ENCODE measurements around the gene SOAT2. TPM values are rescaled to one million over a fixed set of nuclear protein-coding genes. Genes with fewer than 3 reads are reported as not detected.
"Not testable (repeated sequence)": the region's sequence is repeated elsewhere in the genome, so short reads cannot be mapped to it uniquely, and the experiment has no call there.

SOAT2 gene
- total RNA-seq, 1 experiment from 2014 or later, result not detected

DNA sequence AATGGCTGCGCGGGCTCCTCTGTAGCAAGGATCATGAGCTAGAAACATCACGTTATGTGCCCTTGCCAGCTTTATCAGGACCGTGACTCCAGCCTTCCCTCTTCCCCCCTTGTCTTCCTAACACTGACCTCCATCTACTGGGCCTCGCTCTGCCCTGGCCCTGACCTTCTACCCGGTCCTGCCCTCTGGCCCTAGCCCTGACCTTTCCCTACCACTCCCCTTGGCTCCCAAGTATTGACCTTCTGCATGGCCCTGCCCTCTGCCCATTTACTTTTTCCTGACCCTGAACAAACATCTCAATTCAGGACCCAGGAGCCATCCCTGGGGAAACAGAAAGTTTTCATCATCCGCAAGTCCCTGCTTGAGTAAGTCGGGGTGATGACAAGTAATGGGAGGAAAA, 2.0 kb downstream of the SOAT2 start:
- DNase-seq (ENCODE audit: low read depth), result no peak

DNA sequence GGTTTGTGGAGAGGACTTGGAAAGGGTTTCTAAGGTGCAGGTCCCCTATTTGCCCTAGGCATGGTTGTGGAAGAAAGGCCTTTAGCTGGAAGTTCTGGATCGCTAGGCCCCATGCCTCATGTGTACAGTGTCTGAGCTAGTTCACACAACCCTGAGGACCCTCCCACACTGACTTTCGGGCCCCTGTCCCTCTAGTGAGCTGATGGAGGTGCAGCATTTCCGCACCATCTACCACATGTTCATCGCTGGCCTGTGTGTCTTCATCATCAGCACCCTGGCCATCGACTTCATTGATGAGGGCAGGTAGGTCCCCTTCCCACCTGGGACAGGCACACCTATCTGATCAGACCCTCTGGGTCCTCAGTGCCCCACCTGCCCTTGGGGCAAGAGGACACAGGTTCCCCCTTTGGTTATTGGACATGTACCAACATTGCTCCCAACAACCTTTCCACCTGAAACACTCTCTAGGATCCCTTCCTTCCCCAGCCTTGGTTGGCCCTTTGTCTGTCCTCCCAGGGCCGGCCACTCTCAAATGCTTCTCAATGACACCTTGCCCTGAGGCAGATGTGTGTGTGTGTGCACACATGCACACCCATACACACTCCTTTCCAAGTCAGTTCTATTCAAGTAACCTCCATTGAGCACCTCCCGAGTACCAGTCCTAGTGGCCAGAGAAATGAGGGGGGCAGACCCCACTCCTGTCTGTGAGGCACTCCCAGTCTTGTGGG, 2.6 kb downstream of the SOAT2 start:
- no peak for DNase-seq (ENCODE audit: low read depth)

GRCh38 chr12:53107122-53107521, 3.8 kb downstream of the SOAT2 start:
- no peak for DNase-seq (ENCODE audit: low read depth)

- not testable (repeated sequence) for DNase-seq (ENCODE audit: low read depth)
These were observed 9.1 kb downstream of the SOAT2 start for GRCh38 chr12:53112431-53112830.

DNA sequence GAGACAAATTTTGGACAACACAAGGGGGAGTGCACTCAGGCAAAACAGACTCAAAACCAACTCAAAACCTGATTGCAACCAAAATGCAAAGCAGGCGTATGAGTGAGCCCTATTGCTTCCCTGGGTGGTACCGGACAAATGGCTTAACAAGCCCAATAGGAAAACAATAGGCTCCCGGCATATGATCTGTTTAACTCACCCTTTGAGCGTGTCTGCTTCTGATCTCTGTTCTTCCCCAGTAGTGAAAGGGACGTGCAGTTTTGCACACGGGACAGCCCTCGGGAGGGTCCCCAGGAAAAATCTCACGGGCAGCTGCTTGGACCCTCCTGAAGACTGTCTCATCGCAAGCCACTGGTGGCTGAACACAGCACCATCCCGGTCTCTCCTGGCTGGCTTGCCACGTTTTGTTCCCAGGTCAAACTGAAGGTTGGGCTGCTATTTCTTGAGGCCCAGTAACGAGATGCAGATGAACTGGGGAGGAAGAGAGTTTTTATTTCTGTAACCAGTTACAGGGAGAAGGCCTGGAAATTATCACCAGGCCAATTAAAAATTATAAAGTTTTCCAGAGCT, 9.9 kb downstream of the SOAT2 start:
- DNase-seq (ENCODE audit: low read depth), result no peak

DNA sequence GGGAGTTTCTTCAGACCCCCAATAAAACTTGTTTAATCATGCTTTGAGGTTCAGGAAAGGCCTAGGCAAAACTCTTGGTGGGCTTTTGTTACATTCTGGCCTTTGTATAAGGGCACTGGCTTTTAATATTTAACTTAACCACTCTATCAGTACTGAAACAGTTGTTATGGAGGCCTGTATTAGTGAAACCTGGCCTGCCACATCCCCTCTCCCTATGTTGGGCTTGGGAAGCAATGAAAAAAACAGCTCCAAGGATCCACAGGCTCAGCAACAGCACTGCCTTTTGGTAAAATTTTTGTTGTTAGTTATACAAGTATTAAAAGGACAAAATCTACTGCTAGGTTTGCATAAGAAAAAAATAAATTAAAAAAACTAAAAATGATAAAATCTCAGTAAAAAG, 10.7 kb downstream of the SOAT2 start:
- DNase-seq (ENCODE audit: low read depth), result no peak

DNA sequence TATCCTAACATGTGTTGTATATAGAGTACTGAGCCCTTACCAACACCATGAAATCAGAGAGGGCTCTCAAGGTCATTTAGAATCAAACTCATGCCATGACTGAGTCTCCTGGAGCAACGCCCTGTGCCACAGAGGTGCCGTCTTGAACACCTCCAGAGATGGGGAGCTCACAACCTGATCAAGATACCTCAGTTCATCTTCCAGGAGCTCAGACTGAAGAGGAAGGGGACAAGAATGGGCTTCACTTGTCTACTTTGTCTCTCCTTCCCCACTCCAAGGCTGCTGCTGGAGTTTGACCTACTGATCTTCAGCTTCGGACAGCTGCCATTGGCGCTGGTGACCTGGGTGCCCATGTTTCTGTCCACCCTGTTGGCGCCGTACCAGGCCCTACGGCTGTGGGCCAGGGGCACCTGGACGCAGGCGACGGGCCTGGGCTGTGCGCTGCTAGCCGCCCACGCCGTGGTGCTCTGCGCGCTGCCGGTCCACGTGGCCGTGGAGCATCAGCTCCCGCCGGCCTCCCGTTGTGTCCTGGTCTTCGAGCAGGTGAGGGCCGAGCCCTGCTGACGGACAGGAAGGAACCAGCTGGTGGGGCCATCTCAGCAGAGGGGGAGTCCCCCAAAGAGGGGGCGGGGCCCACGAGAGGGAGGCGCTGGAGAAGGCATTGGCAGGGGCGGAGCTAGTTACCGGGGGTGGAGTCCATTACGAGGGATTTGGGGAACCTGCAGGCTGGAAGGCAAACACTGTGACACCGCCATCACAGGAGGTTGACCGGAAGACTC, 12.0 kb downstream of the SOAT2 start:
- no peak for DNase-seq (ENCODE audit: low read depth)

DNA sequence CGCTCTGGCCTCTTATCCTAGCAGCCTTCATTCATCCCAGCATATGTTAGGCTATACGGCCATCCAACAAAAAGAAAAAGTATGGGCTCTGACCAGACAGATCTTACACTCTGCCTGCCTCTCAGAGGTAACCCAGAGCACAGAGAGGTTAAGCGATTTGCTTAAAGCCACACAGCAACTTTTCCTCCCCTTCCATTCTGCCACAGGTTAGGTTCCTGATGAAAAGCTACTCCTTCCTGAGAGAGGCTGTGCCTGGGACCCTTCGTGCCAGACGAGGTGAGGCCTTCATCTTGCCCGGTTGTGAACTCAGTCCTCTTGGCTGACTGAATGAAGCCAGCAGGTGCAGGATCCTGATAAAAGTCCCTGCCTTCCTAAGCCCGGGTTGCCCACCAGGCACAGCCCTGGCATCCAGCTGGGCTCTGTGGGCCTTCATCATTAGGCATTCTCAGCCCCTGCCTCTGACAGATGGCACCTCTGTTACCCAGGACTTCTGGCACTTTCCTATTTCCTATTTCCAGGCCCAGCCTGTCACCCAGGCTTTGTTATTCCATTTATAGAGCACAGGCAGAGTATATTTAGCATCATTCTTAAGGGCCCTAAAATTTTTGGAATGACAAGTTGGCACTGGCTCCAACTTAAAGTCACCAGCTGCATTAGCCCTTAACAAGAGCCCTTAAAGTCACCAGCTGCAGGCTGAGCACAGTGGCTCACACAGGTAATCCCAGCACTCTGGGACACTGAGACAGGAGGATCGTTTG, 12.8 kb downstream of the SOAT2 start:
- no peak for DNase-seq (ENCODE audit: low read depth)

DNA sequence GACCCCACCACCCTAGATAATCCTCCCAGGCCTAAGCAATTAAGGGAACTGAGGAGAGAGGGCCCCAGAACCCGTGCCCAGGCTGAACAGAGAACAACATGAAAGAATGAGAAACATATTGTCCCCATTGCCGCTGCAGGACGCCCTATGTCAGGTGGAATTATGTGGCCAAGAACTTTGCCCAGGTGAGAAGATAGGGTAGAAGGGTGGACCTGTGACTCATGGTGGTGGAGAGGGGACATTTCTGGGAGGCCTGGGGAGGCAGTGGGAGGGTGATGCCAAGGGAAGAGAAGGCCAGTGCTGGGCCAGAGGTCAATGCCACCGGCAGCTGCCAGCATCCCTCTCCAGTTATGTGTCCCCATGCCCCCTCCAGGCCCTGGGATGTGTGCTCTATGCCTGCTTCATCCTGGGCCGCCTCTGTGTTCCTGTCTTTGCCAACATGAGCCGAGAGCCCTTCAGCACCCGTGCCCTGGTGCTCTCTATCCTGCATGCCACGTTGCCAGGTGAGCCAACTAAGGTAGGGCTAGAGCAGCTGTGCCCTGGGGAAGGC, 15.5 kb downstream of the SOAT2 start:
- no peak for DNase-seq (ENCODE audit: low read depth)

DNA sequence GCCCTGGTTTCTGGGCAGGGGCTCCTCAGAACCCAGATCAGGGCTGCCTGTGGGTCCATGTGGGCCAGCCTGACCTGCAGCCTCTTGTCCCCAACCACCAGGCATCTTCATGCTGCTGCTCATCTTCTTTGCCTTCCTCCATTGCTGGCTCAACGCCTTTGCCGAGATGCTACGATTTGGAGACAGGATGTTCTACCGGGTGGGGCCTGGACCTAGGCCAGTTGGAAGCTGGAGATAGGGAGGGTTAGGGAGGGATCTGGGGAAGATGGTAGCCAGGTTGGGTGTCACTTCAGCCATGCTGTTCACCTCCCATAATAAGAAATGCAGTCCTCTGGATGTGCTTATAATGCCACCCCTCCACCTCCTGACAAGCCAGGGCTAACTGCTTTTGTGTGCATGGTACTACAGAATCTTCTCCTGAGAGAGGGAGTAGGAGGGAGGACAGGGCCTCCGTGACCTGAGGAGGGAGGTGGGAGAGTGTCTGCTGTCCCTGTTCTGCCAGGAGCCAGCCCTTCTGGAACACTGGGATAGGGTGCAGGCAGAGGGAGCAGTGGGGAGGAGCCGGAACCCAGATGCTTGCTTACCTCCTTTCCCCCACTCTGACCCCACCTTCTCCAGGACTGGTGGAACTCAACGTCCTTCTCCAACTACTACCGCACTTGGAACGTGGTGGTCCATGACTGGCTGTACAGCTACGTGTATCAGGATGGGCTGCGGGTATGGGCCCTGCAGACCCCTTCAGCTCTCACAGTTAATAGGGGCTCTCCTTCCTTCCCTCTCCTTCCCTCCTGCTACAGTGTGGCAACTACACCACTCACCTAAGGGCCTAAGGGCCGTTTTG, 17.6 kb downstream of the SOAT2 start:
- DNase-seq (ENCODE audit: low read depth), result no peak

- DNase-seq (ENCODE audit: low read depth), result no peak
These were observed 19.7 kb downstream of the SOAT2 start for GRCh38 chr12:53122961-53123468.

GRCh38 chr12:53123578-53124351, 20.5 kb downstream of the SOAT2 start:
- DNase-seq (ENCODE audit: low read depth), result peak; percentile 13

- DNase-seq (ENCODE audit: low read depth), result no peak
These were observed 21.1 kb downstream of the SOAT2 start for GRCh38 chr12:53124352-53124723.

DNA sequence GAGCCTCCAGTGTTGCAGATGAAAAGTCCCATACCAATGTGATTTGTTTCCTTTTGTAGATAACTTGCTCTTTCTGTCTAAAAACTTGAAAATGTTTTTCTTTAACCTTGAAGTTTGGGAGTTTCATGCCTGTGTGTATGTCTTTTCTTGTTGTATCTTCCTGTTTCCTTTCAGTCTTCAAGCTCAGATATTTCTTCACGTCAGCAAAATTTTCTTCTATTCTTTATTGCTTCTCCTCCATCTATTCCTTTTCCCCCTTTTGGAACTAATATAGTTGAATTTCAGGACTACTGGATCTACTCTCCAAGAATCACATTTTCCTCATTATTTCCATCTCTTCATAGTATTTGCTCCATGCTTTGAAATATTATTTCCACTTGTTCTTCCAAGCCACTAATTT, 23.9 kb downstream of the SOAT2 start:
- DNase-seq (ENCODE audit: low read depth), result no peak

- DNase-seq (ENCODE audit: low read depth), result no peak
These were observed 25.7 kb downstream of the SOAT2 start for GRCh38 chr12:53128780-53129569.

DNA sequence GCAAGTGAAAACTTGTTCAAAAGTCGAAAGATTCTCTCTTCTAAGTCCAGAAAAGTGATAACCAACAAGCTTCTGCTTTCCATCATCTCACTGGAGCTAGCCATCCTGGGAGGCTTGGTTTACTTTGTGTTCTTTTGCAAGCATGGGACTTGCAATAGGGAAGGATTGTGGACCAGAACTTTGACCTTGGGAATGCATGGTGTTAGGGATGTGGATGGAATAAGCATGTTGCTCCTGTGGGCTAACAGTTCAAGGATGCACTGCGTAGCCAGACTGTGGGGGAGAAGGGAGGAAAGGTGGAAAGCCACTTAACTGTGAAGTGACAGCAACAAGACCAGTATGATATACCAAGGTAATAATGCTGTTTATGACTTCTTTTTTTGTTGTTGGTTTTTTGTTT, 28.6 kb downstream of the SOAT2 start:
- no peak for DNase-seq (ENCODE audit: low read depth)

GRCh38 chr12:53133722-53134121, 30.4 kb downstream of the SOAT2 start:
- no peak for DNase-seq (ENCODE audit: low read depth)

- no peak for DNase-seq (ENCODE audit: low read depth)
These were observed 40.1 kb downstream of the SOAT2 start for GRCh38 chr12:53143355-53143754.
